Measurements from ENCODE around the gene POLR2L.

Gene POLR2L

DNA sequence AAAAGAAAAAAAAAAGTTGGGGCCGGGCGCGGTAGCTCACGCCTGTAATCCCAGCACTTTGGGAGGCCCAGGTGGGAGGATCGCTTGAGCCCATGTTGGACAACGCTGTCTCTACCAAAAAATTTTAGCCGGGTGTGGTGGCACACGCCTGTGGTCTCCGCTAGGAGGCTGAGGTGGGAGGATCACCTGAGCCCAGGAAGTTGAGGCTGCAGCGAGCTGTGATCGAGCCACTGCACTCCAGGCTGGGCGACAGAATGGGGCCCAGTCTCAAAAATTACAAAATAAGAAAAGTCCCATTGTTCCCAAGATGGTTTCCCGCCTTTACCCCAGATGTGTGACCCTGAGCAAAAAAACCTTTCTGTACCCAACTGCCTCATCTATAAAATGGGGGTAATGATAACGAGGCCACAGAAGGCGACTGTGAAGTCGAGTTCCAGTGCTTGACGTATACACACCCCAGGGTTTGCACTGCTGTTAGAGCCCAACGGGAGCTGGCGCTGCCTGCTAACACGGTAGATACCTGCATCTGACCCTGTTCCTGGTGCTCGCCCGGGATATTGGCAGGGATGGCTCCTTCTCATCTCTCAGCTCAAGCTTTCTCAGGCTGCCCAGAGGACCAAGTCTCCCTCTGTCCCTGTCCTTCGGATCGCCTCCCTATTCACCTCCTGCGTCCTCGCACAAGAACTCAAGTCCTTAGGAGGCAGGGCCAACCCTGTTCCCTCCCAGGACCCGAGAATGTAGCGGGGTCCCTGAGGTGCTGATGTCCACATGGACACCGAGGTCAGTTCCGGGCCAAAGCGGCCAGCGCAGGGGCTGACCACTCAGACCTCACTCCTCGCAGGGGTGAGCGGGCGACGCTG is 33.7 kb downstream of the POLR2L start:
- H3K18ac ChIP-seq (ENCODE audit: low read length) = peak overlapping the region; percentile 90
- H3K27ac ChIP-seq (replicated peaks; ENCODE audit: low read length) = peak overlapping the region; percentile 52
- no peak overlapping the region for H2BK120ac ChIP-seq (ENCODE audit: low read depth, low read length)
- no peaks in the 10 kb centered on the region for H3K9me3 ChIP-seq (replicated peaks in 1 of 2; ENCODE audit: control insufficient read depth in 2 of 2, insufficient read depth in 1 of 2, low read depth in 1 of 2, low read length in 2 of 2)
- peak overlapping the region; percentile 82 to 89 for H3K4me3 ChIP-seq (ENCODE audit: low read length in 2 of 2)
- peaks cover 22% of the 10 kb centered on the region for H3K79me1 ChIP-seq (ENCODE audit: low read depth, low read length)
- peak overlapping the region; percentile 98 for H3K9ac ChIP-seq (ENCODE audit: low read depth, low read length, poor library complexity)
- peak overlapping the region; percentile 96 for H3K4me2 ChIP-seq (ENCODE audit: insufficient read depth, low read length, poor library complexity, severe bottlenecking)
- H3K36me3 ChIP-seq (replicated peaks in 1 of 2; ENCODE audit: control insufficient read depth in 2 of 2, insufficient read depth in 2 of 2, low read length in 2 of 2) = peaks cover 28 to 31% of the 10 kb centered on the region in 2 donors
- no peak overlapping the region for H2BK15ac ChIP-seq (ENCODE audit: low read length)
- peak overlapping the region; percentile 36 for H2BK12ac ChIP-seq (ENCODE audit: low read length)
- H3K14ac ChIP-seq (ENCODE audit: low read length) = peak overlapping the region; percentile 72
- H2AK5ac ChIP-seq (ENCODE audit: low read depth, low read length) = peak overlapping the region; percentile 9
- DNase-seq (ENCODE audit: low spot score) = no peak
- H3K4me1 ChIP-seq (ENCODE audit: control insufficient read depth in 2 of 2, insufficient read depth in 1 of 2, low read depth in 1 of 2, low read length in 2 of 2) = peaks cover 20 to 33% of the 10 kb centered on the region in 2 donors
- no CpG with 5 or more reads among the region's 36 CpGs for WGBS, 2 donors (ENCODE audit: extremely low coverage in 2 of 2, insufficient read length in 2 of 2, insufficient replicate concordance in 1 of 2)
- peak overlapping the region; percentile 89 for H2BK5ac ChIP-seq (ENCODE audit: low read length)
- H4K91ac ChIP-seq (ENCODE audit: low read depth, low read length, poor library complexity) = no peak overlapping the region
- H3K27me3 ChIP-seq (ENCODE audit: control insufficient read depth in 3 of 3, insufficient read depth in 3 of 3, low read depth in 1 of 3, low read length in 3 of 3) = no peaks in the 10 kb centered on the region
- H4K8ac ChIP-seq (ENCODE audit: low read depth, low read length) = no peak overlapping the region
- H2AFZ ChIP-seq (ENCODE audit: low read length) = peak overlapping the region; percentile 99
- no peak overlapping the region for H3K4ac ChIP-seq (ENCODE audit: low read length)
- no peak overlapping the region for H3K23ac ChIP-seq (ENCODE audit: low read depth, low read length, poor library complexity)

DNA sequence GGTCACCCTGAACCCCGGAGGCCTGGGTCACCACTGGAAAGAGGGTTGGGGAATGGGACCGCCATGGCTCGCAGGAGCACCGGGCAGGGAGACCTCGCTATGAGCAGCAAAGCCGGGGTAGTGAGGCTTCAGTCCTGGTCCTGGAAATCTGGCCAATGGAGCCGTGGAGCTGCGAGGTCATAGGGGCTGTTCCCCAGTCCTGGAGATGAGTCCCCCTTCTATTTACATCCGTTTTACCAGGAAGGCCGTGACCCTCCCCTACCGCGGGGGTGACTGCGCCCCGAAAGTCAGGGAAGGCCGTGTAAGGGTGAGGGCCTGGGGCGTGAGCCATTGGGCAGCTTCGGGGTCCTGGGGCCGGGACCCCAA is 37.7 kb downstream of the POLR2L start:
- H3K18ac ChIP-seq (ENCODE audit: low read length) = peak overlapping the region; percentile 92
- peak overlapping the region; percentile 98 for H2BK5ac ChIP-seq (ENCODE audit: low read length)
- H2BK12ac ChIP-seq (ENCODE audit: low read length) = peak overlapping the region; percentile 3
- peak overlapping the region; percentile 90 for H2AK5ac ChIP-seq (ENCODE audit: low read depth, low read length)
- H3K4me2 ChIP-seq (ENCODE audit: insufficient read depth, low read length, poor library complexity, severe bottlenecking) = peak overlapping the region; percentile 91
- no peak overlapping the region for H4K8ac ChIP-seq (ENCODE audit: low read depth, low read length)
- peak overlapping the region; percentile 91 for H2BK15ac ChIP-seq (ENCODE audit: low read length)
- H3K27me3 ChIP-seq (ENCODE audit: control insufficient read depth in 3 of 3, insufficient read depth in 3 of 3, low read depth in 1 of 3, low read length in 3 of 3) = no peaks in the 10 kb centered on the region
- no peak for DNase-seq (ENCODE audit: low spot score)
- peak overlapping the region; percentile 17 for H3K4ac ChIP-seq (ENCODE audit: low read length)
- H2BK120ac ChIP-seq (ENCODE audit: low read depth, low read length) = no peak overlapping the region
- peak overlapping the region; percentile 88 for H3K9ac ChIP-seq (ENCODE audit: low read depth, low read length, poor library complexity)
- H3K27ac ChIP-seq (replicated peaks; ENCODE audit: low read length) = peak overlapping the region; percentile 44
- no CpG with 5 or more reads among the region's 18 CpGs for WGBS, 2 donors (ENCODE audit: extremely low coverage in 2 of 2, insufficient read length in 2 of 2, insufficient replicate concordance in 1 of 2)
- peak overlapping the region; percentile 82 for H3K14ac ChIP-seq (ENCODE audit: low read length)
- H3K23ac ChIP-seq (ENCODE audit: low read depth, low read length, poor library complexity) = peak overlapping the region; percentile 5
- H3K4me1 ChIP-seq (ENCODE audit: control insufficient read depth in 2 of 2, insufficient read depth in 1 of 2, low read depth in 1 of 2, low read length in 2 of 2) = peaks cover 18 to 22% of the 10 kb centered on the region in 2 donors
- H4K91ac ChIP-seq (ENCODE audit: low read depth, low read length, poor library complexity) = no peak overlapping the region
- no peaks in the 10 kb centered on the region for H3K9me3 ChIP-seq (replicated peaks in 1 of 2; ENCODE audit: control insufficient read depth in 2 of 2, insufficient read depth in 1 of 2, low read depth in 1 of 2, low read length in 2 of 2)
- peaks cover 23 to 42% of the 10 kb centered on the region in 2 donors for H3K36me3 ChIP-seq (replicated peaks in 1 of 2; ENCODE audit: control insufficient read depth in 2 of 2, insufficient read depth in 2 of 2, low read length in 2 of 2)
- peak overlapping the region; percentile 65 for H2AFZ ChIP-seq (ENCODE audit: low read length)
- peak overlapping the region; percentile 58 to 80 for H3K4me3 ChIP-seq (ENCODE audit: low read length in 2 of 2)
- peaks cover 22% of the 10 kb centered on the region for H3K79me1 ChIP-seq (ENCODE audit: low read depth, low read length)

DNA sequence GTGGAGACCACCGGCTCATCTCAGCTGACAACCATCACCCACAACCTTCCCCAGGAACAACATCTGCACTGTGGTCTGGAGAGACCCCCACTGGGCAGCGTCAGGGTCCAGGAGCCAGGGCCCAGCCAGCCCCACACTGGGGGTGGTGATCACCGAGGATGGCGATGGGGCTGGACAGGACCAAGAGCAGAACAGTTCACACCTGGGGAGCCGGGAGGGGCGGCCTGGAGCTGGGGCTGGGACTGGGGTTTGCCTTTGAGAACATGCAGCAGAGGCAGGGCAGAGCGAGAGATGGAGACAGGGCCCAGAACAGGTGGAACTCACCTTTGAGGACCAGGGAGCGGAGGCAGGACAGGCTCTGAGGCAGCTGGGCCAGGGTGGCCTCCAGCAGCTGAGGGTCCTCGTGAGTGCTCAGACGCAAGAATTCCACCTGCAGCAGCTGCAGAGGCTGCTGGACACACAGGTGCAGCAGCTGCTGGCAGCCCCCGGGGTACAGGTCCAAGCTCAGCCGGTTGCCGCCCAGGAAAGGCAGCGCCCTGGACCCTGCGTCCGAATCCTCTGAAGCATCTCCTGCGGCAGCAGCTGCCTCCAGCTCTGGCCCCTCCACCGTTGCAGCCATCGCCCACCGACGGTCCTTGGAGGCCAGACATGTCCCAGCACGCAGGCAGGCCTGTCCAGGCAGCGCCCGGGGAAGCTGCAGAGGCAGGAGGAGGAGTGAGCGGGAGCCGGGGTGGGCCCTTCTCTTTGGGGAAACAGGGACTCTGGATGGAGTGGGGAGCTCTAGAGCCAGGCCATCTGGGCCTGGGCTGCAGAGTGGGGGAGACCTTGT is 38.3 kb downstream of the POLR2L start:
- no peak overlapping the region for H2AFZ ChIP-seq (ENCODE audit: low read length)
- H2BK5ac ChIP-seq (ENCODE audit: low read length) = peak overlapping the region; percentile 98
- no CpG with 5 or more reads among the region's 26 CpGs for WGBS, 2 donors (ENCODE audit: extremely low coverage in 2 of 2, insufficient read length in 2 of 2, insufficient replicate concordance in 1 of 2)
- H3K79me1 ChIP-seq (ENCODE audit: low read depth, low read length) = peaks cover 20% of the 10 kb centered on the region
- peak overlapping the region; percentile 21 for H3K14ac ChIP-seq (ENCODE audit: low read length)
- no peaks in the 10 kb centered on the region for H3K27me3 ChIP-seq (ENCODE audit: control insufficient read depth in 3 of 3, insufficient read depth in 3 of 3, low read depth in 1 of 3, low read length in 3 of 3)
- no peak overlapping the region for H4K8ac ChIP-seq (ENCODE audit: low read depth, low read length)
- H2BK15ac ChIP-seq (ENCODE audit: low read length) = peak overlapping the region; percentile 91
- peak overlapping the region; percentile 90 for H2AK5ac ChIP-seq (ENCODE audit: low read depth, low read length)
- peak overlapping the region; percentile 20 for H3K23ac ChIP-seq (ENCODE audit: low read depth, low read length, poor library complexity)
- H3K18ac ChIP-seq (ENCODE audit: low read length) = peak overlapping the region; percentile 92
- peaks cover 18 to 22% of the 10 kb centered on the region in 2 donors for H3K4me1 ChIP-seq (ENCODE audit: control insufficient read depth in 2 of 2, insufficient read depth in 1 of 2, low read depth in 1 of 2, low read length in 2 of 2)
- peak overlapping the region; percentile 17 for H3K4ac ChIP-seq (ENCODE audit: low read length)
- H2BK120ac ChIP-seq (ENCODE audit: low read depth, low read length) = no peak overlapping the region
- H3K27ac ChIP-seq (replicated peaks; ENCODE audit: low read length) = no peak overlapping the region
- H3K4me2 ChIP-seq (ENCODE audit: insufficient read depth, low read length, poor library complexity, severe bottlenecking) = peak overlapping the region; percentile 91
- peak overlapping the region; percentile 16 for H2BK12ac ChIP-seq (ENCODE audit: low read length)
- H4K91ac ChIP-seq (ENCODE audit: low read depth, low read length, poor library complexity) = peak overlapping the region; percentile 25
- peak overlapping the region; percentile 88 for H3K9ac ChIP-seq (ENCODE audit: low read depth, low read length, poor library complexity)
- peak overlapping the region; percentile 58 to 80 for H3K4me3 ChIP-seq (ENCODE audit: low read length in 2 of 2)
- DNase-seq (ENCODE audit: low spot score) = no peak
- no peaks in the 10 kb centered on the region for H3K9me3 ChIP-seq (replicated peaks in 1 of 2; ENCODE audit: control insufficient read depth in 2 of 2, insufficient read depth in 1 of 2, low read depth in 1 of 2, low read length in 2 of 2)
- H3K36me3 ChIP-seq (replicated peaks in 1 of 2; ENCODE audit: control insufficient read depth in 2 of 2, insufficient read depth in 2 of 2, low read length in 2 of 2) = peaks cover 23 to 48% of the 10 kb centered on the region in 2 donors

DNA sequence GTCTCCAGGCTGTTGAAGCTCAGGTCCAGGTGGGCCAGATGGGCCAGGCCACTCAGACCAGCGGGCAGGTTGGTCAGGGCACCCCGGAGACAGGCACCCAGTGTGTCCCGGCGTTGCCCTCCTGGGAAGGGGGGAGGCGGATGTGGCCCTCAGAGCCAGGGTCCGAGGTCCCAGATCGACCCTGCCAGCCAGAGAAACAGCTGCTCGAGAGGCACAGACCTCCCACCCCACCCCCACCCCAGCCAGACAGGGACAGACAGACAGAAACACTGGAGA is 38.9 kb downstream of the POLR2L start:
- peak overlapping the region; percentile 98 for H2BK5ac ChIP-seq (ENCODE audit: low read length)
- H2AK5ac ChIP-seq (ENCODE audit: low read depth, low read length) = peak overlapping the region; percentile 63
- H3K23ac ChIP-seq (ENCODE audit: low read depth, low read length, poor library complexity) = peak overlapping the region; percentile 65
- H3K79me1 ChIP-seq (ENCODE audit: low read depth, low read length) = peaks cover 17% of the 10 kb centered on the region
- no peak overlapping the region for H3K4me2 ChIP-seq (ENCODE audit: insufficient read depth, low read length, poor library complexity, severe bottlenecking)
- H3K4ac ChIP-seq (ENCODE audit: low read length) = no peak overlapping the region
- no peak for DNase-seq (ENCODE audit: low spot score)
- no peak overlapping the region for H3K14ac ChIP-seq (ENCODE audit: low read length)
- H3K9me3 ChIP-seq (replicated peaks in 1 of 2; ENCODE audit: control insufficient read depth in 2 of 2, insufficient read depth in 1 of 2, low read depth in 1 of 2, low read length in 2 of 2) = no peaks in the 10 kb centered on the region
- no peak overlapping the region for H2BK120ac ChIP-seq (ENCODE audit: low read depth, low read length)
- peaks cover 23 to 50% of the 10 kb centered on the region in 2 donors for H3K36me3 ChIP-seq (replicated peaks in 1 of 2; ENCODE audit: control insufficient read depth in 2 of 2, insufficient read depth in 2 of 2, low read length in 2 of 2)
- H2BK12ac ChIP-seq (ENCODE audit: low read length) = no peak overlapping the region
- H3K4me3 ChIP-seq (ENCODE audit: low read length in 2 of 2) = peak overlapping the region; percentile 35 to 58
- H3K9ac ChIP-seq (ENCODE audit: low read depth, low read length, poor library complexity) = peak overlapping the region; percentile 88
- H3K27me3 ChIP-seq (ENCODE audit: control insufficient read depth in 3 of 3, insufficient read depth in 3 of 3, low read depth in 1 of 3, low read length in 3 of 3) = no peaks in the 10 kb centered on the region
- no peak overlapping the region for H4K8ac ChIP-seq (ENCODE audit: low read depth, low read length)
- peaks cover 14 to 20% of the 10 kb centered on the region in 2 donors for H3K4me1 ChIP-seq (ENCODE audit: control insufficient read depth in 2 of 2, insufficient read depth in 1 of 2, low read depth in 1 of 2, low read length in 2 of 2)
- no peak overlapping the region for H2AFZ ChIP-seq (ENCODE audit: low read length)
- H3K27ac ChIP-seq (replicated peaks; ENCODE audit: low read length) = no peak overlapping the region
- no CpG with 5 or more reads among the region's 8 CpGs for WGBS, 2 donors (ENCODE audit: extremely low coverage in 2 of 2, insufficient read length in 2 of 2, insufficient replicate concordance in 1 of 2)
- peak overlapping the region; percentile 67 for H2BK15ac ChIP-seq (ENCODE audit: low read length)
- H4K91ac ChIP-seq (ENCODE audit: low read depth, low read length, poor library complexity) = no peak overlapping the region
- H3K18ac ChIP-seq (ENCODE audit: low read length) = peak overlapping the region; percentile 57
